ENCODE results near the gene PASK.

PASK gene

GRCh38 chr2:241180495-241180894 is 31.2 kb upstream of the PASK start:
- DNase-seq (ENCODE audit: low spot score) = no peak

- no peak for DNase-seq (ENCODE audit: low spot score)
Observed at GRCh38 chr2:241179899-241180298, 30.6 kb upstream of the PASK start.

- no peak for DNase-seq (ENCODE audit: low spot score)
Observed at GRCh38 chr2:241178961-241179360, 29.7 kb upstream of the PASK start.

DNA sequence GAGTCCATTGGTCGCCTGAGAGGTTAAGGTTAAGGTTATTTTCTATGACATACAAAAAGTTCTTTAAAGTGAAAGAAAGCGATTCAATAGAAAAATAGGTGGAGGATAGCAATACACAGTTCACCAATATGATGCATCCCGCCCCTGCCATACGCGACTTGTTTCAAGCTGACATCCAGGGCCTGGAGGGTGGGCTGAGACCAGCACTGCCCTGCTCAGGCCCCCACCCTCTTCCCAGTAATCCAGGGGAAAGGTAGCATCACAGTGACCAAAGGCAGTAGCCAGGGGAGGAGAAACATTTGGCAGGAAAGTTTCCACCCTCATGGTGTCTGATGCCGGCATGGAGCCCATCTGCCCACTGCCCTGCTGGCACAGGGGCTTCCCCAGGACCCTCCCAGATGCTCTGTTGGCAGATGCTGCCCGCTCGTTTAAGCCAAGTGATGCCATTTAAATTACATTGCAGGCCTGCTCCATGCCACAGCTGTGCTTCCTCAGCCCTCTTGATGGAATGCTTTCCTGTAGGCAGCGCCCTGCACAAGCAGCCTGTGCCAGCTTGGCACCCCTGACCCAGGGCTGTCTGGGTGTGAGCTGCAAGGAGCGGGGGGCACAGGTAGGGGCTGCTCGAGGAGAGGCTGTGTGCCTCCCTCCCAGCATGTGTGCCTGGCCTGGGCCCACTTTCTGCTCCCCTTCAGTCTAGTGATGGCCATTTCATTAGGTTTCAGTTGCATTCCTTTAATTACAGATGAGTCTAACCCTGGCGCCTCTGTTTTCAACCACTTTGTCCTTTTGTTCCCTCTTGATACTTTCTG is 28.5 kb upstream of the PASK start:
- DNase-seq (ENCODE audit: low spot score) = no peak

GRCh38 chr2:241173557-241173956 is 24.3 kb upstream of the PASK start:
- no peak for DNase-seq (ENCODE audit: low spot score)

DNA sequence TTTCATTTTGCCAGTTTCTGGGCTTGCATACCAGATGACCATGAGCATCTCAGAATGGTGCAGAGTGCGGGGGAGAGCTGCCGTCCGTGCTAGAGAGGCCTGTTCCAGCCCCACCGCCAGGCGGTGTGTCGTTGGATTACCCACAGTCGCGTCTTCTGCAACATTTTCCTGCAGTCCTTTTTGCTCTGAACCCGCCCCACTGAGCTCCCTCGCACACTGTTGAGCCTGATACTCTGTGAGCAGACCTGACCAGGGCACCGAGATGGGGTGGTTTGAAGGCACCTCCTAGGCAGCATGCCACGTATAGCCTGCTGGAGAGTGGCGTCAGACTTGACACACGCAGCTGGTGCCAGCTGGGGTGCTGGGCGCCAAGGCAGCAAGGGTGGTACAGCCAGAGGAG is 19.1 kb upstream of the PASK start:
- DNase-seq (ENCODE audit: low spot score) = no peak

DNA sequence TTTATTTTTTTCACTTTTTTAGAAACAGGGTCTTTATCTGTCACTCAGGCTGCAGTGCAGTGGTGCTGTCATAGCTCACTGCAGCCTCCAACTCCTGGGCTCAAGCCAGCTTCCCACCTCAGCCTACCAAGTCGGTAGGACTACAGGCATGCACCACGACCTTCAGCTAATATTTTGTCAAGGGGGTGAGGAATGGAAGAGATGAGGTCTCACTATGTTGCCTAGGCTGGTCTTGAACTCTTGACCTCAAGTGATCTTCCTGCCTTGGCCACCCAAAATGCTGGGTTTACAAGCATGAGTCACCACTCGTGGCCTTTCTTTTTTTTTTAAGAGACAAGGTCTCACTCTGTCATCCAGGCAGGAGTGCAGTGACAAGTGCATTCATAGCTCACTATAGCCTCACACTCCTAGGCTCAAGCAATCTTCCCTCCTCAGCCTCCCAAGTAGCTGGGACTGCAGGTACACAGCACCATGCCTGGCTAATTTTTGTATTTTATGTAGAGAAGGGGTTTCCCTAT is 14.4 kb upstream of the PASK start:
- DNase-seq (ENCODE audit: low spot score) = no peak

- no peak for DNase-seq (ENCODE audit: low spot score)
Observed at GRCh38 chr2:241161646-241162281, 12.5 kb upstream of the PASK start.

DNA sequence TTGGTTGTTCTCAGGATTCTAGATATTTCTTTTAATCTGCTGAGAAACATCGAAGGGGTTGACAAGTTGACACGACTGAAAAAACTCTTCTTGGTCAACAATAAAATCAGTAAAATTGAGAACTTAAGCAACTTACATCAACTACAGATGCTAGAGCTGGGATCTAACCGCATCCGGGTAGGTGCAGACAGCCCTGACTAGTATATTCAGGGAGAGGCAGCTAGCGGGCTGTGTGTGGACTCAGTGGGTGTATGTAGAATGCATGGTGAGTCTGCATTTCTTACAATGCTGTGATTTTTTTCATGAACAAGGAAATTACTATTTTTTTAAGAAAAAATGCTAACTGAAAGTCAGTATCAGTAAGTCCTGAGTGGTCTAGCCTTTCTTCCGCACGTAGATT is 11.0 kb upstream of the PASK start:
- no peak for DNase-seq (ENCODE audit: low spot score)

- DNase-seq (ENCODE audit: low spot score) = no peak
Observed at GRCh38 chr2:241159116-241159515, 9.8 kb upstream of the PASK start.

DNA sequence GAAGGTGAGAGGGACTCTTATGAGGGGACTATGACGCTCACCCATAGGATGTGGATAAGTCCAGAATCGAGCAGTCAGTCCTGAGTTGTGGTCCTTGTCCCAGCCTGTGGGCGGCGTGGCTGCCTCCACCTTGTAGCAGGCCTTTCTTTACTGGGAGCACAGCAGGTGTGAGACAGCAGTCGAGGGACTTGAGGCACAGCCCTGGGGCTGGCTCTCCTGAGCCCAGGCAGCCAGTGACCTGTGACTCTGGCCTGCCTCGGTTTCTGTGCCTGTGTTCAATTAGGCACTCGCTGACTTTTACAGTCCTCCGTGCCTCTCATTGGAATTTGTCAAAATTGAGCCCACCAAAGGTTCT is 9.3 kb upstream of the PASK start:
- no peak for DNase-seq (ENCODE audit: low spot score)

GRCh38 chr2:241157841-241158545 is 8.7 kb upstream of the PASK start:
- no peak for DNase-seq (ENCODE audit: low spot score)

GRCh38 chr2:241156971-241157441 is 7.7 kb upstream of the PASK start:
- DNase-seq (ENCODE audit: low spot score) = no peak

- DNase-seq (ENCODE audit: low spot score) = no peak
Observed at GRCh38 chr2:241155936-241156335, 6.7 kb upstream of the PASK start.

GRCh38 chr2:241154915-241155314 is 5.6 kb upstream of the PASK start:
- DNase-seq (ENCODE audit: low spot score) = no peak

DNA sequence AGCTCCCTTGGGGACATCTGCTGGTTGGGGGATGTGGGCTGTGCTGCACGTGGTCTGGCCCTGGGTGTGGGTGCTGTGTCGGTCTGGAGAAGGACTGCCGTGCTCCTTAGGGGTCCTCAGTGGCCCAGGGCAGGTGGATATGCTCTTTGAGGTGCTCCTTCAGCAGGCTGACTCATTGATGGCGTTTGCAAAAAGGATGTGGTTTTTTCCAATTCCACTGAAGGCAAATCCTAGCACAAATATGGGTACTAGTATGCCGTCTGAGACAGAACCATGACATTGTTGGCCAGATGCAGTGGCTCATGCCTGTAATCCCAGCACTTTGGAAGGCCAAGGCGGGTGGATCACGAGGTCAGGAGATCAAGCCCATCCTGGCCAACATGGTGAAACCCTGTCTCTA is 4.3 kb upstream of the PASK start:
- no peak for DNase-seq (ENCODE audit: low spot score)

- no peak for DNase-seq (ENCODE audit: low spot score)
Observed at GRCh38 chr2:241151934-241152660, 2.8 kb upstream of the PASK start.

DNA sequence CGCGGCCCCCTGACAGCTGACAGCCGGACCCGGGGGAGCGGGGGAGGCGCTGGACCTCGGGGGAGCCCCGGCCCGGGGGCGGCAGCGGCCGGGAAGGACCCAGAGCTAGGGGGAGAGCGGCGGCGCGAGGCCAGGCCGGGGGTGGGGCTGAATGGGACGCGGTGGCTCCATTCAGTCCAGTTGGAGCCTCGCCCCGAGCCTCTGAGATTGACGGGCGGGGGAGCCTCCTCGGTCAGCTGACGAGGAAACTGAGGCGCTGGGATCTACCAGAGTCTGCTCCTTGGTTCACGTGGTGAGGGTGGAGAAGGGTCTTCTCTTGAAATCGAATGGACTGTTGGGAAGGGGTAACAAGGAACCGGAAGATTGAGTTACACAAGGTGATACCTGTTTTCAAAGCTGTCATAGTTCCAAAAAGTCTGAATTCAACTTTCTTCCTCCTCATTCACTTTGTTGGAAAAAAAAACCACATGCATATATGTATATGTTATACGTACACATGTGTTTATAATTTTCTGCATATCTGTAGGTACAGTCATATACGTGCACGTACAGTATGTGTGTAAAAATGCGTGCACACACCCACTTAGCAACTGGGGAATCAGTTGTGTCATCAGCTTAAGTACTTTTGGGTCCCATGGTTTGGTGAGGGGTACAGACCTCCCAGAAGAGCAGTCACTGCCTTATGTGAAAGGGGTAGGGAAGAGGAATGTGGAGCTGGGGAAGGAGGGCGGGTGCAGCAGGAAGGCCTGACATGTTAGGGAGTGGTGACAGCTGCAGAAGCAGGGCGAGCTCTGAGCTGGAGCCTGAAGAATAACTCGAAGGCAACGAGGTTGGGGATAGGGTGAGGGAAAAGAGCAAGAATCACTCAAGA is 1.6 kb upstream of the PASK start:
- peak; percentile 14 for DNase-seq (ENCODE audit: low spot score)

DNA sequence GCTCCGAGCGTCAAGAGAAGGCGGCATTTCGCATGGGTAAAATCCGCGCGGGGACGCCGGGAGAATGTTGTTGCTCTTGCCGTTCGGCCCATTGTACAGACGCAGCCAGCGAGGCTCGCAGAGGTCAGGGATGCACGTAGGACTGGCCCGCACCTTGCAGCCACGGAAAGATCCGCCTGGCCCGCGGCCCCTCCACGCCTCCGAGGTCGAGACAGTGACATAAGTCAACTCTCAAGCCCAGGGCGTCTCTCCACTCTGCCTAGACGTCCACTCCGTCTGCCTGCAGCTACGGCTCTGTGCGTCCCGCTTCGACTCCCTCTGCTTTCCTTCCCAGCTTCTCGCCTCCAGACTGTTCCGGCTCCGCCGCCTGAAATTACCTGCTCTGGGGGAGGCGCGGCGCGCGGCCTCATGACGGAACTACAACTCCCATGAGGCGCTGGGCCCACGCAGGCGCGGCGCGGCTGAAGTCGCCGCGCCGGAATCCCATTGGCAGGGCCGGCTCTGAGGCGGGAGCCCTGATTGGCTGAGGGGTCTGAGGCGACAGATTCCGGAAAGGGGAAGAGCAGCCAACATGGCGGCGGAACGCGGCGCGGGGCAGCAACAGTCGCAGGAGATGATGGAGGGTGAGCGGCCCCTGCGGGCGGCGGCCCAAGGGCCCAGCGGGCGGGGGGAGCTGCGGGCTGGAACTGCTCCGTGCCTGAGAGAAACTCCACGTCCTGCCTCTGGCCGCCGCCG is 820 bp upstream of the PASK start, which contains the start of gene PPP1R7:
PPP1R7 (plus strand) TSS at position 543 of the 735 bp plus-strand sequence; CDS start at position 572, 29 bp downstream.
- peak; percentile 96 for DNase-seq (ENCODE audit: low spot score)

GRCh38 chr2:241149675-241149924 is 328 bp upstream of the PASK start:
- no peak for DNase-seq (ENCODE audit: low spot score)

GRCh38 chr2:241148239-241148638 is 1.0 kb downstream of the PASK start:
- no peak for DNase-seq (ENCODE audit: low spot score)

Data from LoVo (cell line).